HEK293 (cell line): Measurements from ENCODE around the gene PRKAG2.

Experiments used
- CTCF ChIA-PET: fragments of 350-600 bp; formaldehyde crosslinking; extraction: SDS; loops from one replicate; lab custom pipeline; 2021; ENCODE audit warnings: antibody characterized with exemption; lab: Yijun Ruan, JAX
- POLR2A ChIA-PET: fragments of 300-600 bp; formaldehyde crosslinking; extraction: SDS; loops from one replicate; lab custom pipeline; 2020; ENCODE audit warnings: antibody characterized with exemption, inconsistent platforms; lab: Yijun Ruan, JAX
- H3K27ac ChIP-seq: fragments of 200-500 bp; sonication (Bioruptor generic); 2 replicates; pipeline ENCODE4 v1.5.1; 2014; ENCODE audit warnings: low read depth, low read length, control low read depth, inconsistent platforms; ENCODE audit errors: extremely low read depth
- H3K36me3 ChIP-seq, 2 experiments: fragments of 200-500 bp in 1 of 2; sonication (Bioruptor generic) in 1 of 2; 1 replicate in 1 of 2; 2 replicates in 1 of 2; pipeline ENCODE4 v1.5.1; 2014 to 2017; ENCODE audit warnings: inconsistent platforms in 2 of 2, low read length in 2 of 2; ENCODE audit not compliant: control insufficient read depth in 2 of 2, insufficient read depth in 1 of 2
- H3K4me1 ChIP-seq: fragments of 200-500 bp; sonication (Bioruptor generic); 2 replicates; pipeline ENCODE4 v1.5.1; 2014; ENCODE audit warnings: mild to moderate bottlenecking, low read length, inconsistent platforms; ENCODE audit not compliant: control insufficient read depth, insufficient read depth
- H3K4me3 ChIP-seq: 2 replicates; pipeline ENCODE4 v1.5.1; 2011; ENCODE audit warnings: low read depth, mild to moderate bottlenecking, control low read depth, low read length, moderate library complexity
- H3K9me3 ChIP-seq: fragments of 200-500 bp; sonication (Bioruptor generic); 2 replicates; pipeline ENCODE4 v1.5.1; 2014; ENCODE audit warnings: low read depth, low read length, inconsistent platforms; ENCODE audit not compliant: control insufficient read depth, insufficient read depth
- CTCF ChIP-seq: fragments of 450-650 bp; formaldehyde crosslinking; IDR thresholded peaks from 2 replicates; pipeline ENCODE4 v1.5.1; 2016; ENCODE audit warnings: missing biosample characterization, missing genetic modification characterization
- GLI2 ChIP-seq: fragments of 450-650 bp; formaldehyde crosslinking; IDR thresholded peaks from 2 replicates; pipeline ENCODE4; 2017; ENCODE audit warnings: missing biosample characterization, missing genetic modification characterization, low read depth, borderline replicate concordance
- HOXD13 ChIP-seq: sonication (generic); formaldehyde crosslinking; IDR thresholded peaks from 2 replicates; pipeline ENCODE4 v1.8.0; 2022; ENCODE audit warnings: missing genetic modification reagents, borderline replicate concordance
- SCRT2 ChIP-seq: fragments of 450-650 bp; formaldehyde crosslinking; IDR thresholded peaks from 2 replicates; pipeline ENCODE4 v1.5.1; 2016; ENCODE audit warnings: missing biosample characterization, missing genetic modification characterization
- SETDB1 ChIP-seq: IDR thresholded peaks from one replicate; pipeline ENCODE4 v1.6.1; 2017; ENCODE audit warnings: mild to moderate bottlenecking, low read length, moderate library complexity, mixed read lengths; ENCODE audit not compliant: insufficient read length
- ZBTB48 ChIP-seq: fragments of 450-650 bp; formaldehyde crosslinking; IDR thresholded peaks from 2 replicates; pipeline ENCODE4 v1.5.1; 2016; ENCODE audit warnings: missing biosample characterization, missing genetic modification characterization
- ZNF174 ChIP-seq: fragments of 450-650 bp; formaldehyde crosslinking; IDR thresholded peaks from 2 replicates; pipeline ENCODE4 v1.5.0; 2017; ENCODE audit warnings: missing biosample characterization, mild to moderate bottlenecking, missing genetic modification characterization
- ZNF266 ChIP-seq: fragments of 450-650 bp; formaldehyde crosslinking; IDR thresholded peaks from 2 replicates; pipeline ENCODE4 v1.5.1; 2016; ENCODE audit warnings: missing biosample characterization, missing genetic modification characterization, low read depth
- ZNF280D ChIP-seq: fragments of 450-650 bp; formaldehyde crosslinking; IDR thresholded peaks from 2 replicates; pipeline ENCODE4 v1.5.1; 2016; ENCODE audit warnings: missing biosample characterization, missing genetic modification characterization
- ZNF311 ChIP-seq: fragments of 450-650 bp; formaldehyde crosslinking; IDR thresholded peaks from 2 replicates; pipeline ENCODE4 v1.5.1; 2017; ENCODE audit warnings: missing biosample characterization, missing genetic modification characterization, borderline replicate concordance
- ZNF394 ChIP-seq: fragments of 450-650 bp; formaldehyde crosslinking; IDR thresholded peaks from 2 replicates; pipeline ENCODE4 v1.5.1; 2016; ENCODE audit warnings: missing biosample characterization, missing genetic modification characterization, mild to moderate bottlenecking, moderate library complexity, borderline replicate concordance
- ZNF398 ChIP-seq: fragments of 450-650 bp; formaldehyde crosslinking; IDR thresholded peaks from 2 replicates; pipeline ENCODE4 v1.5.1; 2017; ENCODE audit warnings: missing biosample characterization, missing genetic modification characterization
- ZNF48 ChIP-seq: fragments of 450-650 bp; formaldehyde crosslinking; IDR thresholded peaks from 2 replicates; pipeline ENCODE4 v1.5.1; 2016; ENCODE audit warnings: missing biosample characterization, missing genetic modification characterization
- ZNF488 ChIP-seq: fragments of 450-650 bp; formaldehyde crosslinking; IDR thresholded peaks from 2 replicates; pipeline ENCODE4 v1.5.1; 2016; ENCODE audit warnings: missing biosample characterization, missing genetic modification characterization
- ZNF521 ChIP-seq: fragments of 450-650 bp; formaldehyde crosslinking; IDR thresholded peaks from 2 replicates; pipeline ENCODE4 v1.5.1; 2017; ENCODE audit warnings: missing biosample characterization, mild to moderate bottlenecking, missing genetic modification characterization
- ZNF529 ChIP-seq: fragments of 450-650 bp; formaldehyde crosslinking; IDR thresholded peaks from 2 replicates; pipeline ENCODE4 v1.5.1; 2017; ENCODE audit warnings: missing genetic modification characterization, missing biosample characterization; ENCODE audit not compliant: insufficient replicate concordance
- ZNF701 ChIP-seq: fragments of 450-650 bp; formaldehyde crosslinking; IDR thresholded peaks from 2 replicates; pipeline ENCODE4 v1.5.1; 2016; ENCODE audit warnings: missing biosample characterization, missing genetic modification characterization
- ZNF837 ChIP-seq: fragments of 450-650 bp; formaldehyde crosslinking; IDR thresholded peaks from 2 replicates; pipeline ENCODE4 v1.5.1; 2016; ENCODE audit warnings: missing biosample characterization, missing genetic modification characterization
- ZNF843 ChIP-seq: fragments of 450-650 bp; formaldehyde crosslinking; IDR thresholded peaks from 2 replicates; pipeline ENCODE4 v1.5.1; 2016; ENCODE audit warnings: missing biosample characterization, missing genetic modification characterization

PRKAG2 gene

GRCh38 chr7:151803841-151804240 lies 73.1 kb downstream of the PRKAG2 start (continued):
- TF ChIP-seq ZNF266 (tag by site-specific recombination): no peak

- ChIA-PET CTCF (no interaction called here), POLR2A (no interaction called here)
- H3K4me3 ChIP-seq: no peak overlapping the region
- no peaks in the 10 kb centered on the region for H3K9me3 ChIP-seq
- TF ChIP-seq SCRT2 (tag by site-specific recombination) (0 out of 2 replicates have a peak, but pooled peaks have one; percentile 24), ZNF701 (no peak)
- H3K27ac ChIP-seq: no peak overlapping the region
- H3K36me3 ChIP-seq: no peaks in the 10 kb centered on the region
- no peaks in the 10 kb centered on the region for H3K4me1 ChIP-seq
These were observed 74.5 kb downstream of the PRKAG2 start for GRCh38 chr7:151802469-151802846.

GRCh38 chr7:151801782-151802468 lies 75.0 kb downstream of the PRKAG2 start:
- Histone ChIP-seq H3K9me3 (no peaks in the 10 kb centered on the region), H3K36me3 (no peaks in the 10 kb centered on the region), H3K4me3 (no peak overlapping the region), H3K4me1 (no peaks in the 10 kb centered on the region), H3K27ac (no peak overlapping the region)
- no peak for TF ChIP-seq GLI2
- no peak for TF ChIP-seq CTCF (tag by site-specific recombination)
- TF ChIP-seq ZNF529: no peak
- no peak for TF ChIP-seq ZNF843
- POLR2A ChIA-PET: no interaction called here
- CTCF ChIA-PET: interaction anchor here (3.5 kb wide), 1 partner anchor 19 kb away, joined by 13 read pairs; no protein-coding TSS in a partner anchor

- TF ChIP-seq ZNF174 (tag by site-specific recombination) (no peak), ZNF398 (tag by site-specific recombination) (no peak), HOXD13 (CRISPR knock-in tag) (no peak), ZBTB48 (no peak), ZNF280D (tag by site-specific recombination) (no peak), ZNF394 (tag by site-specific recombination) (no peak), ZNF311 (tag by site-specific recombination) (no peak), ZNF521 (tag by site-specific recombination) (no peak), ZNF837 (tag by site-specific recombination) (no peak), SETDB1 (no peak), ZNF488 (tag by site-specific recombination) (no peak), ZNF48 (no peak)
- TF ChIP-seq, all 188 proteins: peak for 0
- ChIA-PET CTCF (interaction anchor here (3.5 kb wide), 1 partner anchor 18 kb away, joined by 13 read pairs; no protein-coding TSS in a partner anchor), POLR2A (no interaction called here)
- no peaks in the 10 kb centered on the region for H3K4me1 ChIP-seq
- H3K4me3 ChIP-seq: no peak overlapping the region
- no peaks in the 10 kb centered on the region for H3K9me3 ChIP-seq
- no peak overlapping the region for H3K27ac ChIP-seq
- no peaks in the 10 kb centered on the region for H3K36me3 ChIP-seq
These were observed 75.6 kb downstream of the PRKAG2 start for GRCh38 chr7:151801291-151801690.
